Activated CD4-positive, alpha-beta memory T cell treated with anti-CD3 and anti-CD28 coated beads for 36 hours (primary cell): ENCODE data around the gene XRCC3. TPM values are rescaled to one million over a fixed set of nuclear protein-coding genes. Genes with fewer than 3 reads are reported as not detected.

Experiments used
- CTCF ChIA-PET: fragments of 350-600 bp; sonication (Branson Sonifier 250); formaldehyde crosslinking; loops from one replicate; lab custom pipeline; 2021; ENCODE audit warnings: antibody characterized with exemption, inconsistent platforms; lab: Charles Lee
- POLR2A ChIA-PET: fragments of 350-600 bp; sonication (Branson Sonifier 250); formaldehyde crosslinking; loops from one replicate; lab custom pipeline; 2021; ENCODE audit warnings: antibody characterized with exemption; lab: Charles Lee
- DNase-seq: peaks from one replicate; pipeline ENCODE4 v3.0.0-alpha.2; 2020
- H3K27ac Mint-ChIP-seq: one replicate; pipeline ENCODE4 v1.8.0; 2021; ENCODE audit warnings: mixed read lengths
- H3K27me3 Mint-ChIP-seq: one replicate; pipeline ENCODE4 v1.8.0; 2021; ENCODE audit warnings: mixed read lengths
- H3K36me3 Mint-ChIP-seq: one replicate; pipeline ENCODE4 v1.8.0; 2021; ENCODE audit warnings: mixed read lengths
- H3K4me1 Mint-ChIP-seq: one replicate; pipeline ENCODE4 v1.8.0; 2021; ENCODE audit warnings: low read depth, mixed read lengths
- H3K4me3 Mint-ChIP-seq: one replicate; pipeline ENCODE4 v1.8.0; 2021; ENCODE audit warnings: mild to moderate bottlenecking, mixed read lengths
- H3K9me3 Mint-ChIP-seq: one replicate; pipeline ENCODE4 v1.8.0; 2021; ENCODE audit warnings: mixed read lengths
- intact Hi-C: fragments of 100-400 bp; cut with micrococcal nuclease; formaldehyde crosslinking; loops from one replicate; pipeline ENCODE4 v1.15.1; 2023
- total RNA-seq, 2 experiments: library from RNA; stranded (reverse); gene quantifications; one replicate each; pipeline ENCODE4 v1.2.3, GENCODE V29; 2021

XRCC3 gene
- total RNA-seq, 2 experiments from 2014 or later: 41.9 to 48.5 TPM

GRCh38 chr14:103745424-103745823 lies 30.2 kb upstream of the XRCC3 start:
- no peak overlapping the region for H3K4me3 Mint-ChIP-seq
- peaks cover 5% of the 10 kb centered on the region for H3K36me3 Mint-ChIP-seq
- H3K27ac Mint-ChIP-seq: no peak overlapping the region
- CTCF ChIA-PET: no interaction called here
- POLR2A ChIA-PET: no interaction called here
- peaks cover 8% of the 10 kb centered on the region for H3K4me1 Mint-ChIP-seq
- H3K9me3 Mint-ChIP-seq: no peaks in the 10 kb centered on the region
- H3K27me3 Mint-ChIP-seq: no peaks in the 10 kb centered on the region
- intact Hi-C loops: no loop called here
- DNase-seq: no peak

- no peaks in the 10 kb centered on the region for H3K27me3 Mint-ChIP-seq
- no peak overlapping the region for H3K27ac Mint-ChIP-seq
- no peaks in the 10 kb centered on the region for H3K9me3 Mint-ChIP-seq
- DNase-seq: no peak
- intact Hi-C loops: no loop called here
- ChIA-PET POLR2A (no interaction called here), CTCF (no interaction called here)
- peaks cover 5% of the 10 kb centered on the region for H3K36me3 Mint-ChIP-seq
- H3K4me3 Mint-ChIP-seq: no peak overlapping the region
- peaks cover 8% of the 10 kb centered on the region for H3K4me1 Mint-ChIP-seq
Measured at GRCh38 chr14:103744621-103745395, 29.6 kb upstream of the XRCC3 start.

GRCh38 chr14:103743691-103744090 lies 28.4 kb upstream of the XRCC3 start:
- peaks cover 2% of the 10 kb centered on the region for H3K36me3 Mint-ChIP-seq
- H3K9me3 Mint-ChIP-seq: no peaks in the 10 kb centered on the region
- ChIA-PET CTCF (no interaction called here), POLR2A (no interaction called here)
- H3K27ac Mint-ChIP-seq: no peak overlapping the region
- intact Hi-C loops: no loop called here
- no peaks in the 10 kb centered on the region for H3K27me3 Mint-ChIP-seq
- no peak for DNase-seq
- H3K4me3 Mint-ChIP-seq: no peak overlapping the region
- peaks cover 7% of the 10 kb centered on the region for H3K4me1 Mint-ChIP-seq

DNA sequence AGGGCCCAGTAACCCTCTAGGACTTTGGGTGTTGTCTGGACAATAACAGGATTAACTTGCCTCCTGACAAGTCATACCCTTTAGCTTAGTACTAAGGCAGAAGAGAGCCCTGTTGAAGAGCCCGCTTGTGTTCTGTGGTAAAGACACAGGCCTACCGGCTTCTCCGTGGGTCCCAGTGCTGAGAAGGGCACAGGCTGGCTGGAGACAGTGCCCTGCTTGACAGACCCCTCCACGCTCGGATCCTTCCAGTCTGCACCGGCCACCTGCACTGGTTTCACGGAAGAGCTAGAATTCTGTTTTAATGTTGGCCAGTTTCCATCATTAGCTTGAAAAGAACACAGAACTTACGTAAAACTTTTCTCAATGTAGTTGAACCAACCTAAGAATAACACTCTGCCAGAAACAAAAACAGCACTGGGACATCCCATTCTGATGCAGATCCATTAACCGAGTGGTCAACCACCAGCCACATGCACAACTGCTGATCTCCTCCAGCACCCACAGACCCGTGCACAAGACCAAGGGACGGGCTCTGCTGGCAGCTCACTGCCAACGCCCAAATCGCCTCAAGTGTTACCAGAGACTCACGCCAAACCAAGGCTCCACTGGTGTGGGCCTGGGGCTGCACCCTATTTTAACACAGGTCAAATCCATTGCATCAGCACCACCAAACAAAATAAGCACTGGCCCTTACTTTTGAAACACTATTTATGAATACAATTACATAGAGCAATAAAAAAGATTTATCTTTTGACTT lies 27.4 kb upstream of the XRCC3 start:
- ChIA-PET CTCF (no interaction called here), POLR2A (no interaction called here)
- H3K36me3 Mint-ChIP-seq: peaks cover 6% of the 10 kb centered on the region
- H3K9me3 Mint-ChIP-seq: no peaks in the 10 kb centered on the region
- H3K27me3 Mint-ChIP-seq: no peaks in the 10 kb centered on the region
- intact Hi-C loops: no loop called here
- H3K4me3 Mint-ChIP-seq: no peak overlapping the region
- DNase-seq: no peak
- no peak overlapping the region for H3K27ac Mint-ChIP-seq
- no peaks in the 10 kb centered on the region for H3K4me1 Mint-ChIP-seq

- no peak for DNase-seq
- Mint-ChIP-seq H3K27ac (no peak overlapping the region), H3K36me3 (peaks cover 6% of the 10 kb centered on the region), H3K27me3 (no peaks in the 10 kb centered on the region), H3K9me3 (no peaks in the 10 kb centered on the region), H3K4me3 (no peak overlapping the region), H3K4me1 (no peaks in the 10 kb centered on the region)
- ChIA-PET CTCF (no interaction called here), POLR2A (no interaction called here)
- intact Hi-C loops: no loop called here
Measured at GRCh38 chr14:103741876-103742275, 26.6 kb upstream of the XRCC3 start.

- Mint-ChIP-seq H3K4me3 (no peak overlapping the region), H3K27me3 (no peaks in the 10 kb centered on the region), H3K27ac (no peak overlapping the region), H3K4me1 (no peaks in the 10 kb centered on the region), H3K36me3 (peaks cover 6% of the 10 kb centered on the region), H3K9me3 (no peaks in the 10 kb centered on the region)
- CTCF ChIA-PET: interaction anchor here (0.7 kb wide), 1 partner anchor 14 kb away, joined by 3 read pairs; no protein-coding TSS in a partner anchor
- DNase-seq: no peak
- POLR2A ChIA-PET: no interaction called here
- intact Hi-C loops: no loop called here
Measured at GRCh38 chr14:103740991-103741689, 25.9 kb upstream of the XRCC3 start.

GRCh38 chr14:103739793-103740501 lies 24.7 kb upstream of the XRCC3 start:
- H3K27ac Mint-ChIP-seq: no peak overlapping the region
- CTCF ChIA-PET: no interaction called here
- intact Hi-C loops: no loop called here

GRCh38 chr14:103739466-103739792 lies 24.2 kb upstream of the XRCC3 start:
- no peak for DNase-seq
- intact Hi-C loops: no loop called here
- no peaks in the 10 kb centered on the region for H3K4me1 Mint-ChIP-seq
- H3K4me3 Mint-ChIP-seq: no peak overlapping the region
- POLR2A ChIA-PET: no interaction called here
- no peak overlapping the region for H3K27ac Mint-ChIP-seq
- H3K27me3 Mint-ChIP-seq: no peaks in the 10 kb centered on the region
- CTCF ChIA-PET: no interaction called here
- H3K9me3 Mint-ChIP-seq: no peaks in the 10 kb centered on the region
- H3K36me3 Mint-ChIP-seq: peaks cover 7% of the 10 kb centered on the region

More at GRCh38 chr14:103739793-103740501, 24.7 kb upstream of the XRCC3 start:
- Mint-ChIP-seq H3K36me3 (peaks cover 6% of the 10 kb centered on the region), H3K4me3 (no peak overlapping the region), H3K4me1 (no peaks in the 10 kb centered on the region), H3K27me3 (no peaks in the 10 kb centered on the region), H3K9me3 (no peaks in the 10 kb centered on the region)
- POLR2A ChIA-PET: no interaction called here
- no peak for DNase-seq

DNA sequence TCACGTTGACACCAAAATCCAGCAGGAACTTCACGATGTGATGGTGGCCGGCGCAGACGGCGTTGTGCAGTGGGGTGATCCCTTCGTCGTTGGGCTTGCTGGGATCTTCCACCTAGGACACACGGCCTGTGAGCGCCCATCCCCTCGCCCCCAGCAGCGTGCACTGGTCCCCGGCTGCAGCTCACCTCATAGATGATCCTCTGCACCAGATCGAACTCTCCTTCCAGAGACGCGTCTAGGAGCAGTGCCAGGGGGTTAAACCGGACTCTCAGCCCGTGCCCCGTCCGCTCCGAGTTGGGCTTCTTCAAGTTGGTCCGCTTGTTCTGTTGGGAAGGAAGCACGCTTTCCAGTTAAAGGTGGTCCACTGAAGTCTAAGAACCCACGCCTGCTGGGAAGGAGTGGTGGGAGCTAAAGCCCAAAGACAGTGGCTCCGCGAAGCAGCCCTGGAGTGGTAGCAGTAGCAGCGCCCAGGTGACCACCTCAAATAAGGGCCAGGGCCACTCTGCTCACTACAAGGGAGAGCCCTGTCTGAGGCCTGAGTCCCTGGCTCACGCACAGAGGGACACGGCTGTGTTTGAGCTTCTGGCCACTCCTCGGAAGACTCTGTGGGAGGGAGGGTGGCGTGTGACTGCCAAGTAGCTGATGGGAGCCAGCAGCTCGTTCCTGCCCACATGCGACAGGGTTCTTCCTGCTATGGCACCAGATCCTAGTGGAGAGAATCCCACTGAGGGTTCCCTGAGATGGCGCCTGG lies 23.6 kb upstream of the XRCC3 start:
- CTCF ChIA-PET: no interaction called here
- peaks cover 7% of the 10 kb centered on the region for H3K36me3 Mint-ChIP-seq
- DNase-seq: no peak
- H3K27ac Mint-ChIP-seq: no peak overlapping the region
- no peaks in the 10 kb centered on the region for H3K27me3 Mint-ChIP-seq
- no peaks in the 10 kb centered on the region for H3K4me1 Mint-ChIP-seq
- POLR2A ChIA-PET: no interaction called here
- no peaks in the 10 kb centered on the region for H3K9me3 Mint-ChIP-seq
- intact Hi-C loops: no loop called here
- no peak overlapping the region for H3K4me3 Mint-ChIP-seq

GRCh38 chr14:103738166-103738565 lies 22.9 kb upstream of the XRCC3 start:
- intact Hi-C loops: no loop called here
- Mint-ChIP-seq H3K36me3 (peaks cover 7% of the 10 kb centered on the region), H3K9me3 (no peaks in the 10 kb centered on the region), H3K4me1 (no peaks in the 10 kb centered on the region), H3K27ac (no peak overlapping the region), H3K27me3 (no peaks in the 10 kb centered on the region), H3K4me3 (no peak overlapping the region)
- ChIA-PET POLR2A (no interaction called here), CTCF (no interaction called here)
- no peak for DNase-seq

GRCh38 chr14:103737432-103738045 lies 22.3 kb upstream of the XRCC3 start:
- POLR2A ChIA-PET: no interaction called here
- Mint-ChIP-seq H3K9me3 (no peaks in the 10 kb centered on the region), H3K36me3 (peaks cover 7% of the 10 kb centered on the region), H3K4me3 (no peak overlapping the region), H3K4me1 (no peaks in the 10 kb centered on the region), H3K27me3 (no peaks in the 10 kb centered on the region), H3K27ac (no peak overlapping the region)
- CTCF ChIA-PET: no interaction called here
- no peak for DNase-seq
- intact Hi-C loops: no loop called here
